ENCODE results near the gene MRPS16. TPM values are rescaled to one million over a fixed set of nuclear protein-coding genes. Genes with fewer than 3 reads are reported as not detected.

Gene MRPS16
- total and polyA plus RNA-seq, 2 donors from 2014 or later = 82.9 to 160 TPM

GRCh38 chr10:73220989-73221388 lies 31.5 kb downstream of the MRPS16 start:
- Histone ChIP-seq H3K4me1 (ENCODE audit: control insufficient read depth in 2 of 3, insufficient read depth in 2 of 3, low read depth in 1 of 3, low read length in 3 of 3) (no peaks in the 10 kb centered on the region), H3K27ac (ENCODE audit: low read depth in 2 of 2, low read length in 2 of 2) (no peak overlapping the region), H3K4me3 (ENCODE audit: low read length in 3 of 3) (no peak overlapping the region), H3K9me3 (ENCODE audit: control insufficient read depth in 2 of 3, insufficient read depth in 1 of 3, low read length in 3 of 3) (no peaks in the 10 kb centered on the region), H3K9ac (ENCODE audit: low read length in 3 of 3) (no peak overlapping the region), H3K27me3 (ENCODE audit: control insufficient read depth, insufficient read depth, low read length) (no peaks in the 10 kb centered on the region), H3K36me3 (ENCODE audit: control insufficient read depth in 2 of 3, insufficient read depth in 3 of 3, low read length in 3 of 3) (peaks cover 6 to 19% (median 11%) of the 10 kb centered on the region in 3 donors)
- DNase-seq (no peak), FAIRE-seq (no peak)
- intact Hi-C loops (cut with DNase I) = no loop called here
- no peak for TF ChIP-seq CTCF (IDR thresholded peaks at IDR 0.05; ENCODE audit: borderline replicate concordance, extremely low read depth, insufficient read depth)

DNA sequence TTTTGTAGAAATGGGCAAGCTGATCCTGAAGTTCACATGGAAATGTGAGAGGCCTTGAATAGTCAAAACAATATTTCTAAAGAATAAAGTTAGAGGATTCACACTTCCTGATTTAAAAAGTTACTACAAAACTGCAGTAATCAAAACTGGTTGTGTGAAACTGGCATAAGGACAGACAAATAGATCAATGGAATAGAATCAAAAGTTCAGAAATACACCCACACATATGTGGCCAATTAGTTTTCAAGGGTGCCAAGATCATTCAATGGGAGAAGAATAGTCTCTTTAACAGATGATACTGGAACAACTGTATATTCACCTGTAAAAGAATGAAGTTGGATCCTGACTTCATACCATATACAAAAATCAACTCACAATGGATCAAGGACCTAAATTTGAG lies 33.1 kb downstream of the MRPS16 start:
- no peak overlapping the region for H3K27ac ChIP-seq (ENCODE audit: low read depth in 2 of 2, low read length in 2 of 2)
- TF ChIP-seq CTCF (IDR thresholded peaks at IDR 0.05; ENCODE audit: borderline replicate concordance, extremely low read depth, insufficient read depth) = no peak
- H3K27me3 ChIP-seq (ENCODE audit: control insufficient read depth, insufficient read depth, low read length) = no peaks in the 10 kb centered on the region
- no peaks in the 10 kb centered on the region for H3K9me3 ChIP-seq (ENCODE audit: control insufficient read depth in 2 of 3, insufficient read depth in 1 of 3, low read length in 3 of 3)
- H3K9ac ChIP-seq (ENCODE audit: low read length in 3 of 3) = no peak overlapping the region
- DNase-seq = no peak
- intact Hi-C loops (cut with DNase I) = no loop called here
- no peak overlapping the region for H3K4me3 ChIP-seq (ENCODE audit: low read length in 3 of 3)
- no peak for FAIRE-seq
- peaks cover 6 to 19% (median 9%) of the 10 kb centered on the region in 3 donors for H3K36me3 ChIP-seq (ENCODE audit: control insufficient read depth in 2 of 3, insufficient read depth in 3 of 3, low read length in 3 of 3)
- no peaks in the 10 kb centered on the region for H3K4me1 ChIP-seq (ENCODE audit: control insufficient read depth in 2 of 3, insufficient read depth in 2 of 3, low read depth in 1 of 3, low read length in 3 of 3)

DNA sequence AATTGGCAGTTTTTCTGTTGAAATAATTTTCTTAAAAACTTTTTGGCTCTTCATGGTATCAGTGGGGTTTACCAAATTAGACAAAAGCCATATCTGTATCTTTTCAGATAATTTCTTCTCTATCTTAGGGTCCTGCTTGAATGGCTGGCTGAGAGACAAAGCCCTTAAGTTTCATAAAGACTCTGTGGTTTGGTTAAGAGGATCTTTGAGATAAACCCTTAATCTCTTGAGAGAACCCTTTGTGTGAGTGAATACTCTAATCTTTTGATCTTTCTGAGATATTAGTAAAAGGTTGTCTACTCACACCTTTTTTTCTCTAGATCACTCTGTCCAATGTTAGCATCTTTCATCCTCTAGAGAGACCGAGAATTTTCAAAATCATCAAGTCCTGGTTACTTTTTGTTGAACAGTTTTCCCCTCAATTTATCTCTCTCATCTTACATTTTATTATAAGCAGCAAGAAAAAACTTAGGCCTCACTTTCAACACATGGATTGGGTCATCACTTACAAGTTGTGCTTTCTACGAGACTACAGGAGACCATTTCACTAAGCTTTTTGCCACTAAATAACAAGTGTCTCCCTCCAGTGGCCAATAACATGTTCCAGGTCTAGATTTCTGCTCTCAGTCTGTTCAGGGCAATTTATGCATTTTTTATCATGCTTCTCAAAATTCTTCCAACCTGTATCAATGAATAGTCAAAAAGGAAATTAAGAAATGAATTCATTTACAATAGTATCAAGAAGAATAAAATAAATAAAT lies 33.8 kb downstream of the MRPS16 start:
- FAIRE-seq (peak; percentile 6), DNase-seq (peak in 1 of 5 donors; percentile 2)
- Histone ChIP-seq H3K4me1 (ENCODE audit: control insufficient read depth in 2 of 3, insufficient read depth in 2 of 3, low read depth in 1 of 3, low read length in 3 of 3) (no peaks in the 10 kb centered on the region), H3K27me3 (ENCODE audit: control insufficient read depth, insufficient read depth, low read length) (no peaks in the 10 kb centered on the region), H3K9me3 (ENCODE audit: control insufficient read depth in 2 of 3, insufficient read depth in 1 of 3, low read length in 3 of 3) (no peaks in the 10 kb centered on the region), H3K27ac (ENCODE audit: low read depth in 2 of 2, low read length in 2 of 2) (no peak overlapping the region), H3K36me3 (ENCODE audit: control insufficient read depth in 2 of 3, insufficient read depth in 3 of 3, low read length in 3 of 3) (peaks cover 6 to 19% (median 9%) of the 10 kb centered on the region in 3 donors), H3K4me3 (ENCODE audit: low read length in 3 of 3) (no peak overlapping the region), H3K9ac (ENCODE audit: low read length in 3 of 3) (no peak overlapping the region)
- peak; percentile 11 for TF ChIP-seq CTCF (IDR thresholded peaks at IDR 0.05; ENCODE audit: borderline replicate concordance, extremely low read depth, insufficient read depth)
- intact Hi-C loops (cut with DNase I) = no loop called here

Data from kidney (tissue), 14 donors.